K562 (cell line): ENCODE measurements around the gene ATP9B. TPM values are rescaled to one million over a fixed set of nuclear protein-coding genes. Genes with fewer than 3 reads are reported as not detected.

Experiments used
- ATAC-seq: fragments of 200-7000 bp; cut with Tn5 transposase; 3 replicates; pipeline ENCODE4 v1.9.1; 2020; ENCODE audit warnings: moderate library complexity
- BruUV-seq: library from RNA; stranded (reverse); fragments of 400-500 nt; replicated peaks from 2 replicates; lab custom pipeline; 2021; lab: Mats Ljungman, UMichigan
- CTCF ChIA-PET: fragments of 300-600 bp; formaldehyde crosslinking; extraction: SDS; loops from one replicate; lab custom pipeline; 2021; ENCODE audit warnings: low intra/inter-chr PET ratio; lab: Yijun Ruan, JAX
- POLR2A ChIA-PET: fragments of 300-600, 350-650 bp; sonication (Branson Sonifier 250); formaldehyde crosslinking; extraction: SDS; loops from one replicate; lab custom pipeline; 2021; ENCODE audit warnings: antibody characterized with exemption, inconsistent platforms; lab: Yijun Ruan, JAX
- DNase-seq, 4 experiments: peaks; one replicate each; pipeline versions ENCODE4 v3.0.0 to v3.0.0-alpha.2; 2011 to 2018; ENCODE audit warnings: low spot score in 3 of 4, mixed read lengths in 3 of 4; ENCODE audit errors: extremely low read depth in 1 of 4
- FAIRE-seq: peaks from 2 replicates; lab custom pipeline; 2011; peaks lifted over from hg19 to GRCh38; lab: Jason Lieb, UNC
- H2AFZ ChIP-seq: 2 replicates; pipeline ENCODE4 v1.6.0; 2011; ENCODE audit warnings: low read depth, low read length, control low read depth, inconsistent platforms
- H3K27ac ChIP-seq: fragments of 200-600 bp; 3 replicates; pipeline ENCODE4 v1.8.0; 2011; ENCODE audit warnings: low read depth, mild to moderate bottlenecking, control low read depth, inconsistent platforms, low read length, moderate library complexity, mixed read lengths; ENCODE audit errors: extremely low read depth
- H3K27me3 ChIP-seq, 2 experiments: fragments of 300-600 bp in 1 of 2; 2 replicates in 1 of 2; 3 replicates in 1 of 2; pipeline versions ENCODE4 v1.6.0 to v1.8.0; 2011; ENCODE audit warnings: inconsistent platforms in 2 of 2, low read length in 2 of 2, mild to moderate bottlenecking in 1 of 2, mixed read lengths in 1 of 2, moderate library complexity in 1 of 2; ENCODE audit not compliant: control insufficient read depth in 2 of 2, insufficient read depth in 2 of 2
- H3K36me3 ChIP-seq: fragments of 300-600 bp; 3 replicates; pipeline ENCODE4 v1.8.0; 2011; ENCODE audit warnings: mild to moderate bottlenecking, low read length, inconsistent platforms; ENCODE audit not compliant: control insufficient read depth, insufficient read depth
- H3K4me1 ChIP-seq, 2 experiments: fragments of 200-600 bp in 1 of 2; replicated peaks in 1 of 2; 2 replicates in 1 of 2; 3 replicates in 1 of 2; pipeline versions ENCODE4 v1.5.1 to v1.8.0; 2011; ENCODE audit warnings: inconsistent platforms in 2 of 2, low read length in 2 of 2, mild to moderate bottlenecking in 1 of 2, mixed read lengths in 1 of 2, moderate library complexity in 1 of 2; ENCODE audit not compliant: control insufficient read depth in 2 of 2, insufficient read depth in 2 of 2
- H3K4me2 ChIP-seq: 2 replicates; pipeline ENCODE4 v1.6.1; 2011; ENCODE audit warnings: low read length, control low read depth, inconsistent platforms, mixed read lengths; ENCODE audit not compliant: insufficient read depth
- H3K4me3 ChIP-seq: fragments of 200-600 bp; sonication (generic), shearing (Covaris generic); 2 replicates; pipeline ENCODE4 v1.5.1; 2016; ENCODE audit warnings: control low read depth, inconsistent platforms
- H3K79me2 ChIP-seq: fragments of 200-600 bp; 3 replicates; pipeline ENCODE4 v1.8.0; 2011; ENCODE audit warnings: low read length, inconsistent platforms; ENCODE audit not compliant: control insufficient read depth, insufficient read depth
- H3K9ac ChIP-seq, 2 experiments: 2 replicates each; pipeline versions ENCODE4 v1.6.0 to v1.6.1; 2011; ENCODE audit warnings: low read depth in 2 of 2, low read length in 2 of 2, control low read depth in 1 of 2, inconsistent platforms in 1 of 2, mild to moderate bottlenecking in 1 of 2, mixed read lengths in 1 of 2; ENCODE audit not compliant: insufficient read depth in 1 of 2
- H3K9me1 ChIP-seq: one replicate; pipeline ENCODE4 v1.6.0; 2011; ENCODE audit warnings: inconsistent platforms, mild to moderate bottlenecking, low read length, moderate library complexity; ENCODE audit not compliant: control insufficient read depth, insufficient read depth
- H3K9me3 ChIP-seq: replicated peaks from 2 replicates; pipeline ENCODE4 v1.5.1; 2011; ENCODE audit warnings: low read depth, low read length, inconsistent platforms; ENCODE audit not compliant: control insufficient read depth, insufficient read depth
- H4K20me1 ChIP-seq: replicated peaks from 2 replicates; pipeline ENCODE4 v1.6.1; 2011; ENCODE audit warnings: low read length, inconsistent platforms, mixed read lengths; ENCODE audit not compliant: control insufficient read depth, insufficient read depth
- EZH2 ChIP-seq: IDR thresholded peaks from 2 replicates; pipeline ENCODE4 v1.6.1; 2012; ENCODE audit warnings: low read depth, mild to moderate bottlenecking, inconsistent platforms, low read length, borderline replicate concordance
- GATA2 ChIP-seq: sonication (generic); formaldehyde crosslinking; IDR thresholded peaks from 2 replicates; pipeline ENCODE4 v1.4.0; 2020; ENCODE audit warnings: mild to moderate bottlenecking, missing genetic modification reagents
- HDAC8 ChIP-seq: fragments of 450-650 bp; IDR thresholded peaks from 2 replicates; pipeline ENCODE4 v1.6.1; 2016; ENCODE audit warnings: mild to moderate bottlenecking, missing genetic modification characterization, moderate library complexity, missing compliant biosample characterization
- MBD1 ChIP-seq: fragments of 250-450 bp; sonication (Bioruptor Pico); IDR thresholded peaks from 2 replicates; pipeline ENCODE4 v1.8.0; 2022; ENCODE audit warnings: inconsistent platforms
- SNRNP70 ChIP-seq: fragments of 200-400 bp; formaldehyde crosslinking; optimal IDR thresholded peaks from 2 replicates; pipeline ENCODE3; 2017; ENCODE audit warnings: low read depth, low read length
- UBTF ChIP-seq, 2 experiments: IDR thresholded peaks; 2 replicates each; pipeline ENCODE4 v1.6.1; 2012; ENCODE audit warnings: improper control_type of control experiment in 2 of 2, low read depth in 2 of 2, low read length in 2 of 2, borderline replicate concordance in 1 of 2
- ZNF280B ChIP-seq: fragments of 250-450 bp; sonication (Bioruptor Pico); IDR thresholded peaks from 2 replicates; pipeline ENCODE4 v1.5.1; 2021; ENCODE audit warnings: mild to moderate bottlenecking
- WGBS: fragments of 100-300 bp; shearing (Covaris generic); methylation state at CpG from one replicate; pipeline ENCODE4 v1.1.6; 2016; ENCODE audit warnings: low coverage, mixed read lengths; ENCODE audit not compliant: insufficient coverage; ENCODE audit errors: missing lambda C conversion rate; 5-methylcytosine and 5-hydroxymethylcytosine counted together
- in situ Hi-C: fragments of 300-500 bp; cut with MboI; formaldehyde crosslinking; loops from 4 replicates; pipeline ENCODE4 v1.15.0; 2018; ENCODE audit warnings: inconsistent platforms, mixed read lengths
- intact Hi-C: fragments of 100-400 bp; cut with micrococcal nuclease; formaldehyde crosslinking; loops from 2 replicates; pipeline ENCODE4 v1.14.2; 2022
- polyA plus RNA-seq, 8 experiments: library from polyadenylated mRNA; depleted of rRNA in 4 of 8; stranded (reverse) in 5 of 8; unstranded in 3 of 8; fragments of >200 nt; fragmentation: Nextera tagmentation in 2 of 8; fragmentation: Illumina TruSeq in 1 of 8; extraction: Ambion mirVana in 2 of 8; extraction: Trizol in 1 of 8; gene quantifications; 2 replicates each; pipeline versions ENCODE4 v1.2.1 to v1.2.3, GENCODE V29; 2011 to 2014; ENCODE audit warnings: inconsistent platforms in 1 of 8, missing spikeins in 1 of 8
- total RNA-seq, 7 experiments: library from RNA; depleted of rRNA in 6 of 7; stranded (reverse); fragments of >200 nt in 6 of 7; fragmentation: Illumina TruSeq in 2 of 7; extraction: Trizol in 2 of 7; gene quantifications; 2 replicates each; pipeline versions ENCODE4 v1.2.1 to v1.2.3, GENCODE V29; 2011 to 2021; ENCODE audit warnings: low replicate concordance in 1 of 7

Gene ATP9B
- total and polyA plus RNA-seq, 9 of the 15 experiments (the other 6 are each of a cell fraction or from before 2014, with no cell fraction given): 0.66 to 13.2 (median 7.9) TPM

- TF ChIP-seq MBD1 (CRISPR knock-in tag): no peak
- TF ChIP-seq, all 486 proteins: peak for 15
Observed at GRCh38 chr18:79395761-79396404, 326.7 kb downstream of the ATP9B start, which contains the start of gene NFATC1 (continued).

- H3K4me3 ChIP-seq: peak overlapping the region; percentile 50
- TSS peak; percentile 42 for BruUV-seq
- H3K4me1 ChIP-seq: peaks cover 0 to 69% of the 10 kb centered on the region in 2 experiments; a peak in 2 of 5 replicates
- H3K79me2 ChIP-seq: peaks cover 7% of the 10 kb centered on the region
- ChIA-PET POLR2A (interaction anchor here (0.6 to 1.2 kb wide), 2 partner anchors 9 to 43 kb away, joined by 3 to 4 read pairs; no protein-coding TSS in a partner anchor), CTCF (no interaction called here)
- peak overlapping the region; percentile 44 to 87 for H3K9ac ChIP-seq
- DNase-seq: peak in 2 of 4 experiments; percentile 50 to 64
- peak overlapping the region; percentile 82 for H2AFZ ChIP-seq
- no peaks in the 10 kb centered on the region for H4K20me1 ChIP-seq
- no peaks in the 10 kb centered on the region for H3K27me3 ChIP-seq
- H3K9me1 ChIP-seq: no peaks in the 10 kb centered on the region
- H3K36me3 ChIP-seq: no peaks in the 10 kb centered on the region
- in situ Hi-C loops (no loop called here), intact Hi-C loops (loop anchor here (5.0 kb wide), 2 partner anchors 111 to 131 kb away; no protein-coding TSS in a partner anchor)
- FAIRE-seq: no peak
- ATAC-seq: peak; percentile 42
- H3K27ac ChIP-seq: peak overlapping the region; percentile 49; the same call in 1 of the 3 replicates
- no peaks in the 10 kb centered on the region for H3K9me3 ChIP-seq
- 53% methylated on average over 7 of the region's 68 CpGs for WGBS
- H3K4me2 ChIP-seq: peak overlapping the region; percentile 55
- no peak for TF ChIP-seq SNRNP70
- TF ChIP-seq ZNF280B: no peak
- TF ChIP-seq EZH2: no peak
- no peak for TF ChIP-seq GATA2 (CRISPR knock-in tag)
- 0 out of 4 replicates have a peak, but pooled peaks of 1 of the 2 experiments have one; percentile 55 for TF ChIP-seq UBTF (IDR thresholded peaks at IDR 0.05; ENCODE audit: borderline replicate concordance in 1 of 2, low read depth in 2 of 2, low read length in 2 of 2)
- TF ChIP-seq HDAC8: no peak
Observed at GRCh38 chr18:79396431-79397246, 327.4 kb downstream of the ATP9B start.
